ENCODE data around the gene CLEC20A.

- TF ChIP-seq EP300 (IDR thresholded peaks at IDR 0.05): no peak
- TF ChIP-seq POLR2AphosphoS5 (IDR thresholded peaks at IDR 0.05): no peak
- TF ChIP-seq, protein P1, sequence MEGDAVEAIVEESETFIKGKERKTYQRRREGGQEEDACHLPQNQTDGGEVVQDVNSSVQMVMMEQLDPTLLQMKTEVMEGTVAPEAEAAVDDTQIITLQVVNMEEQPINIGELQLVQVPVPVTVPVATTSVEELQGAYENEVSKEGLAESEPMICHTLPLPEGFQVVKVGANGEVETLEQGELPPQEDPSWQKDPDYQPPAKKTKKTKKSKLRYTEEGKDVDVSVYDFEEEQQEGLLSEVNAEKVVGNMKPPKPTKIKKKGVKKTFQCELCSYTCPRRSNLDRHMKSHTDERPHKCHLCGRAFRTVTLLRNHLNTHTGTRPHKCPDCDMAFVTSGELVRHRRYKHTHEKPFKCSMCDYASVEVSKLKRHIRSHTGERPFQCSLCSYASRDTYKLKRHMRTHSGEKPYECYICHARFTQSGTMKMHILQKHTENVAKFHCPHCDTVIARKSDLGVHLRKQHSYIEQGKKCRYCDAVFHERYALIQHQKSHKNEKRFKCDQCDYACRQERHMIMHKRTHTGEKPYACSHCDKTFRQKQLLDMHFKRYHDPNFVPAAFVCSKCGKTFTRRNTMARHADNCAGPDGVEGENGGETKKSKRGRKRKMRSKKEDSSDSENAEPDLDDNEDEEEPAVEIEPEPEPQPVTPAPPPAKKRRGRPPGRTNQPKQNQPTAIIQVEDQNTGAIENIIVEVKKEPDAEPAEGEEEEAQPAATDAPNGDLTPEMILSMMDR (IDR thresholded peaks at IDR 0.05): no peak
Measured at GRCh38 chr1:178490136-178490535, 6.6 kb downstream of the CLEC20A start.

Measured in stomach (tissue), 4 donors.